Smooth muscle cell (in vitro differentiated cells): ENCODE results near the gene ADARB2. TPM values are rescaled to one million over a fixed set of nuclear protein-coding genes. Genes with fewer than 3 reads are reported as not detected.
"Not testable (repeated sequence)": the region's sequence is repeated elsewhere in the genome, so short reads cannot be mapped to it uniquely, and the experiment has no call there.

Source experiments
- DNase-seq: peaks from one replicate; lab custom pipeline; 2025; ENCODE audit not compliant: unreplicated experiment; lab: John Stamatoyannopoulos, UW
- H2AFZ ChIP-seq: fragments of 200-600 bp; sonication (generic); 2 replicates; pipeline ENCODE4 v1.6.0; 2016; ENCODE audit warnings: antibody characterized with exemption, low read depth, mild to moderate bottlenecking
- H3F3A ChIP-seq: fragments of 200-600 bp; sonication (generic); 2 replicates; pipeline ENCODE4 v1.6.0; 2017; ENCODE audit warnings: antibody characterized with exemption, low read depth
- H3K27ac ChIP-seq: fragments of 200-600 bp; sonication (generic); 2 replicates; pipeline ENCODE4 v1.5.1; 2016; ENCODE audit warnings: low read depth, mild to moderate bottlenecking
- H3K27me3 ChIP-seq: fragments of 200-600 bp; sonication (generic); 2 replicates; pipeline ENCODE4 v1.6.1; 2016; ENCODE audit warnings: low read depth, mild to moderate bottlenecking
- H3K36me3 ChIP-seq: fragments of 200-600 bp; sonication (generic); 2 replicates; pipeline ENCODE4 v1.5.1; 2016; ENCODE audit warnings: low read depth
- H3K4me1 ChIP-seq: fragments of 200-600 bp; sonication (generic); 2 replicates; pipeline ENCODE4 v1.5.1; 2016; ENCODE audit warnings: low read depth
- H3K4me2 ChIP-seq: fragments of 200-600 bp; sonication (generic); 2 replicates; pipeline ENCODE4 v1.6.0; 2016; ENCODE audit warnings: mild to moderate bottlenecking
- H3K4me3 ChIP-seq: fragments of 200-600 bp; sonication (generic); 2 replicates; pipeline ENCODE4 v1.5.1; 2016; ENCODE audit warnings: mild to moderate bottlenecking
- H3K79me2 ChIP-seq: fragments of 200-600 bp; sonication (generic); 2 replicates; pipeline ENCODE4 v1.6.0; 2016; ENCODE audit warnings: low read depth, mild to moderate bottlenecking
- H3K9ac ChIP-seq: fragments of 200-600 bp; sonication (generic); 2 replicates; pipeline ENCODE4 v1.6.0; 2016; ENCODE audit warnings: low read depth
- H3K9me3 ChIP-seq: fragments of 200-600 bp; sonication (generic); replicated peaks from 2 replicates; pipeline ENCODE4 v1.5.1; 2016; ENCODE audit warnings: low read depth
- H4K20me1 ChIP-seq: fragments of 200-600 bp; sonication (generic); 2 replicates; pipeline ENCODE4 v1.6.0; 2016; ENCODE audit warnings: low read depth
- CTCF ChIP-seq: fragments of 200-600 bp; sonication (generic); IDR thresholded peaks from 2 replicates; pipeline ENCODE4 v1.5.1; 2017; ENCODE audit warnings: borderline replicate concordance, mild to moderate bottlenecking, antibody characterized with exemption; ENCODE audit not compliant: insufficient read depth, poor library complexity, severe bottlenecking
- whole genome bisulfite sequencing: methylation state at CpG from one replicate; pipeline ENCODE4 v1.1.7; 2016; ENCODE audit warnings: low lambda C conversion rate; 5-methylcytosine and 5-hydroxymethylcytosine counted together
- polyA plus RNA-seq: library from polyadenylated mRNA; unstranded; fragments of >200 nt; fragmentation: Nextera tagmentation; extraction: Ambion mirVana; gene quantifications from 2 replicates; pipeline ENCODE4 v1.2.1, GENCODE V29; 2016
- total RNA-seq: library from RNA; depleted of rRNA; stranded (reverse); fragments of >200 nt; gene quantifications from 2 replicates; pipeline ENCODE4 v1.2.3, GENCODE V29; 2014

The ADARB2 gene
- total and polyA plus RNA-seq, 2 experiments from 2014 or later, result 0.13 to 0.39 TPM

GRCh38 chr10:1253523-1254353, 483.6 kb downstream of the ADARB2 start:
- Histone ChIP-seq H3F3A (no peaks in the 10 kb centered on the region), H3K4me2 (no peak overlapping the region), H3K79me2 (no peaks in the 10 kb centered on the region), H3K9ac (no peak overlapping the region), H2AFZ (no peak overlapping the region), H3K27me3 (peaks cover 4% of the 10 kb centered on the region), H4K20me1 (no peaks in the 10 kb centered on the region), H3K4me3 (no peak overlapping the region), H3K4me1 (no peaks in the 10 kb centered on the region), H3K9me3 (no peaks in the 10 kb centered on the region), H3K27ac (no peak overlapping the region), H3K36me3 (no peaks in the 10 kb centered on the region)
- no peak for TF ChIP-seq CTCF
- 91% methylated on average over 11 of the region's 11 CpGs for WGBS
- DNase-seq, result no peak

- H2AFZ ChIP-seq, result no peak overlapping the region
- H3F3A ChIP-seq, result no peaks in the 10 kb centered on the region
- H3K79me2 ChIP-seq, result no peaks in the 10 kb centered on the region
- no peaks in the 10 kb centered on the region for H3K9me3 ChIP-seq
- 54% methylated on average over 3 of the region's 3 CpGs for WGBS
- DNase-seq, result no peak
- no peak overlapping the region for H3K27ac ChIP-seq
- H3K4me1 ChIP-seq, result no peaks in the 10 kb centered on the region
- no peak for TF ChIP-seq CTCF
- no peak overlapping the region for H3K4me3 ChIP-seq
- H3K36me3 ChIP-seq, result no peaks in the 10 kb centered on the region
- H3K27me3 ChIP-seq, result no peaks in the 10 kb centered on the region
- no peaks in the 10 kb centered on the region for H4K20me1 ChIP-seq
- H3K4me2 ChIP-seq, result no peak overlapping the region
- H3K9ac ChIP-seq, result no peak overlapping the region
Measured at GRCh38 chr10:1251769-1252168, 485.6 kb downstream of the ADARB2 start.

GRCh38 chr10:1249142-1249920, 488.0 kb downstream of the ADARB2 start:
- Histone ChIP-seq H3K9me3 (no peaks in the 10 kb centered on the region), H3K4me1 (no peaks in the 10 kb centered on the region), H3K27me3 (no peaks in the 10 kb centered on the region), H3K27ac (no peak overlapping the region), H3K36me3 (no peaks in the 10 kb centered on the region), H3F3A (no peaks in the 10 kb centered on the region), H3K4me3 (no peak overlapping the region), H3K9ac (no peak overlapping the region), H3K79me2 (no peaks in the 10 kb centered on the region), H3K4me2 (no peak overlapping the region), H2AFZ (no peak overlapping the region), H4K20me1 (no peaks in the 10 kb centered on the region)
- no peak for DNase-seq
- WGBS, result 71% methylated on average over 7 of the region's 7 CpGs
- no peak for TF ChIP-seq CTCF

GRCh38 chr10:1248262-1248630, 489.1 kb downstream of the ADARB2 start:
- DNase-seq, H3F3A ChIP-seq, H2AFZ ChIP-seq, H3K4me3 ChIP-seq, H3K27ac ChIP-seq, H3K79me2 ChIP-seq, H3K4me2 ChIP-seq, H3K36me3 ChIP-seq, H3K9ac ChIP-seq, H3K4me1 ChIP-seq, H3K27me3 ChIP-seq, H4K20me1 ChIP-seq, H3K9me3 ChIP-seq: not testable (repeated sequence)
- WGBS, result 66% methylated on average over 13 of the region's 13 CpGs
